Measurements from ENCODE around the gene SWI5.
"Not testable (repeated sequence)": the region's sequence is repeated elsewhere in the genome, so short reads cannot be mapped to it uniquely, and the experiment has no call there.

The SWI5 gene

GRCh38 chr9:128271112-128271511, 5.0 kb upstream of the SWI5 start:
- H3K27me3 Mint-ChIP-seq (ENCODE audit: low read depth) = no peaks in the 10 kb centered on the region
- TF ChIP-seq CTCF (IDR thresholded peaks at IDR 0.05; ENCODE audit: unreplicated experiment in 3 of 3) = no peak
- H3K9me3 Mint-ChIP-seq = no peaks in the 10 kb centered on the region
- H3K4me1 Mint-ChIP-seq = peaks cover 13% of the 10 kb centered on the region
- no peak overlapping the region for H3K4me3 Mint-ChIP-seq
- no peak overlapping the region for H3K27ac Mint-ChIP-seq
- peaks cover 43% of the 10 kb centered on the region for H3K36me3 Mint-ChIP-seq (ENCODE audit: low read depth)

GRCh38 chr9:128271512-128271911, 4.6 kb upstream of the SWI5 start:
- peaks cover 13% of the 10 kb centered on the region for H3K4me1 Mint-ChIP-seq
- H3K36me3 Mint-ChIP-seq (ENCODE audit: low read depth) = peaks cover 39% of the 10 kb centered on the region
- H3K9me3 Mint-ChIP-seq = no peaks in the 10 kb centered on the region
- H3K27ac Mint-ChIP-seq = no peak overlapping the region
- no peak for TF ChIP-seq CTCF (IDR thresholded peaks at IDR 0.05; ENCODE audit: unreplicated experiment in 3 of 3)
- H3K4me3 Mint-ChIP-seq = no peak overlapping the region
- no peaks in the 10 kb centered on the region for H3K27me3 Mint-ChIP-seq (ENCODE audit: low read depth)

- H3K36me3 Mint-ChIP-seq (ENCODE audit: low read depth) = peaks cover 24% of the 10 kb centered on the region
- H3K9me3 Mint-ChIP-seq = no peaks in the 10 kb centered on the region
- H3K27ac Mint-ChIP-seq = peak overlapping the region in 1 of 3 experiments; percentile 57
- peak overlapping the region; percentile 96 to 98 (median 98) for H3K4me3 Mint-ChIP-seq
- no peak for TF ChIP-seq CTCF (IDR thresholded peaks at IDR 0.05; ENCODE audit: unreplicated experiment in 3 of 3)
- peaks cover 28% of the 10 kb centered on the region for H3K4me1 Mint-ChIP-seq
- no peaks in the 10 kb centered on the region for H3K27me3 Mint-ChIP-seq (ENCODE audit: low read depth)
Measured at GRCh38 chr9:128274245-128274644, 1.8 kb upstream of the SWI5 start.

- TF ChIP-seq CTCF (IDR thresholded peaks at IDR 0.05; ENCODE audit: unreplicated experiment in 3 of 3) = no peak
- Mint-ChIP-seq H3K36me3 (ENCODE audit: low read depth) (peaks cover 23% of the 10 kb centered on the region), H3K27me3 (ENCODE audit: low read depth) (peaks cover 4% of the 10 kb centered on the region), H3K9me3 (no peaks in the 10 kb centered on the region), H3K27ac (peak within 1 kb of the TSS; percentile 92 to 97 (median 96)), H3K4me3 (peak within 1 kb of the TSS; percentile 96 to 98 (median 98)), H3K4me1 (peaks cover 39% of the 10 kb centered on the region)
Measured at GRCh38 chr9:128275198-128276007, 673 bp upstream of the SWI5 start, which contains the start of gene GOLGA2. GOLGA2 (minus strand) TSS chr9:128276007; CDS start chr9:128275976, 31 bp downstream.

GRCh38 chr9:128276574-128277270, 646 bp downstream of the SWI5 start:
- H3K27ac Mint-ChIP-seq = peak overlapping the region; percentile 92 to 97 (median 96)
- no peaks in the 10 kb centered on the region for H3K9me3 Mint-ChIP-seq
- H3K4me3 Mint-ChIP-seq = peak overlapping the region; percentile 96 to 98 (median 98)
- peaks cover 16% of the 10 kb centered on the region for H3K36me3 Mint-ChIP-seq (ENCODE audit: low read depth)
- no peak for TF ChIP-seq CTCF (IDR thresholded peaks at IDR 0.05; ENCODE audit: unreplicated experiment in 3 of 3)
- H3K27me3 Mint-ChIP-seq (ENCODE audit: low read depth) = peaks cover 4% of the 10 kb centered on the region
- H3K4me1 Mint-ChIP-seq = peaks cover 44% of the 10 kb centered on the region

- peak overlapping the region; percentile 59 to 83 (median 83) for H3K4me3 Mint-ChIP-seq
- not testable (repeated sequence) for H3K9me3 Mint-ChIP-seq; H3K36me3 Mint-ChIP-seq (ENCODE audit: low read depth); H3K27me3 Mint-ChIP-seq (ENCODE audit: low read depth)
- peak overlapping the region; percentile 80 to 95 (median 88) for H3K27ac Mint-ChIP-seq
- H3K4me1 Mint-ChIP-seq = peaks cover 37% of the 10 kb centered on the region
Measured at GRCh38 chr9:128279088-128280073, 3.3 kb downstream of the SWI5 start.
